Esophagus muscularis mucosa (tissue), 3 donors: ENCODE results near the gene GNAT1.

Experiments used
- CTCF ChIP-seq, 3 experiments: fragments of 200-600 bp in 2 of 3; fragments of 450-650 bp in 1 of 3; sonication (generic) in 2 of 3; IDR thresholded peaks; one replicate each; pipeline ENCODE4 v1.5.1; 2017 to 2019; ENCODE audit warnings: antibody characterized with exemption in 3 of 3, mild to moderate bottlenecking in 2 of 3, moderate library complexity in 1 of 3
- POLR2AphosphoS5 ChIP-seq, 2 donors: sonication (generic); formaldehyde crosslinking; IDR thresholded peaks; one replicate each; pipeline ENCODE4 v1.6.1; 2017; ENCODE audit warnings: antibody characterized with exemption in 2 of 2

- TF ChIP-seq CTCF (IDR thresholded peaks at IDR 0.05) = no peak
- TF ChIP-seq POLR2AphosphoS5 (IDR thresholded peaks at IDR 0.05) = no peak
These were observed 45.0 kb upstream of the GNAT1 start for GRCh38 chr3:50146316-50146901.
